NCI-H510A (cell line): ENCODE data around the gene ALMS1.
"Not testable (repeated sequence)": the region's sequence is repeated elsewhere in the genome, so short reads cannot be mapped to it uniquely, and the experiment has no call there.

Experiments
- DNase-seq: peaks from one replicate; lab custom pipeline; 2025; lab: John Stamatoyannopoulos, UW

ALMS1 gene

DNA sequence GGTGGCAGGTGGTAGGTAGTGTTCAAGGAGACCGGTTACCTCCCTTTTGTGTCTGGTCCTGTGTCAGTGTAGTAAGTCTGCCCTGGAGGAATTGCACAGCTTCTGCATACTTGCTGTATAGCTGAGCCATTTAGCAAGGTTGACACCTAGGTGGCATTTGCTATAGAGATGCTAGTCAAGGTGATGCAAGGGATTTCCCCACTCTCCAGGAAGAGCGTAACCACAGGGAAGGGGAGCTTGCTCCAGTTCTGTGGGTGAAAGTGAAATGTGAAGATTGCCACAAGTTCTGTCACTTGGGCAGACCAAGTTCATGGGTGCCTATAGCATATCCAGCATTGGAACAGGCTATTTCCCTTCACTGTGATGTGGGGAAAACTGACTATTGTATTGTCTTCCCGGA, 228.5 kb downstream of the ALMS1 start:
- no peak for DNase-seq

GRCh38 chr2:73614997-73615396, 229.4 kb downstream of the ALMS1 start:
- no peak for DNase-seq

DNA sequence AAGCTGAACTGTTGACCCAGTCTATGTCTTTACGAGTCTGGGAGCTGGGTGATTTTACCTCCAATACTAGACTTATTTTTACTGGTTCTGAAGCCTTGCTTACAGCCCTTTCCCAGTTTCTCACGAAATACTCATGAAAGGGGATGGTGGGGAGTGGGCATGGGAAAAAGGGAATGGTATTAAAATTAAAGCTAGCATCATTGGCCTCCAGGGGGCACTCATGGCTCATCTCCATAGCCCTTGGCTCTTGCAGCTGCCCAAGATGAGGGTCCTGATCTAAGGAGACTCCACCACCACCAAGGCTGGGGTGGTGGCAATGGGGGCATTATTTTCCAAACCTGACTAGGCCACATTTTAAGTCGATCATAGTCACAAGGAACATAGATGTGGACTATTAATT, 234.3 kb downstream of the ALMS1 start:
- DNase-seq = not testable (repeated sequence)

DNA sequence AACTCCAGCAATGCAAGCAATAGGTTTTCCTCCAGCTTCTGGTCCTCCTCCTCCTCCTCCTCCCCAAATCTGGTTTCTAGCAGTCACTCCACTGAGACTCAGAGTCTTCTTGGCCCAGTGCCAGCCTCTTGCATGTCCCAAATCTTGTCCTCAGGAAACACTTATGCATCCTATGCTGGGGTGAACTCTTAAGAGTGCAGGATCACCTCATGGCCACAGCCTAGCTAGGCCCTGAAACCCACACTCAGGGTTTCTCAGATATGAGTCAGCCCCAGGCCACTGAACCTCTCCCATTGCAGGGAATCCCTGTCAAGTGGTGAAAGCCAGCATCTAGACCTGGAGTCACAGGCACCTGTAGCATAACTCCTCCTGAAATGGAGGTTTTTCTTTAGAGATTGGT, 238.4 kb downstream of the ALMS1 start:
- not testable (repeated sequence) for DNase-seq

DNA sequence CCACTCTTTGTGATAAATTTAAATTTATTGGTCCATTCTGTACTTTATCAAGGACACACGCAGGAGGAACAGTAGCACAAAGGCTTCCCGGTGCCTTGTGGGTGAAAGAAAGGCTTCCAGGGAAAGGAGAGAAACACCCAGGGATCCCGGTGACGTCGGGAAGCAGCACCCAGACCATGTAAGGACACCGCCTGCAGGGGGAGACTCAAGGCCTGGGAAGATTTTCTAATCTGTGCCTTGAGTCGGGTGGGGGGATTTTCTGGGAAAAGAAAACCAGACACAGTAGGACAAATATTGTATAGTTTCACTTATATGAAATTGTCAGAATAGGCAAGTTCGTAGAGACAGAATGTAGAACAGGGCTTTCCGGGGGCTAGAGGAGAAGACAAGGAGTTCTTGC, 239.0 kb downstream of the ALMS1 start:
- DNase-seq = not testable (repeated sequence)

GRCh38 chr2:73626237-73626636, 240.6 kb downstream of the ALMS1 start:
- DNase-seq = not testable (repeated sequence)

DNA sequence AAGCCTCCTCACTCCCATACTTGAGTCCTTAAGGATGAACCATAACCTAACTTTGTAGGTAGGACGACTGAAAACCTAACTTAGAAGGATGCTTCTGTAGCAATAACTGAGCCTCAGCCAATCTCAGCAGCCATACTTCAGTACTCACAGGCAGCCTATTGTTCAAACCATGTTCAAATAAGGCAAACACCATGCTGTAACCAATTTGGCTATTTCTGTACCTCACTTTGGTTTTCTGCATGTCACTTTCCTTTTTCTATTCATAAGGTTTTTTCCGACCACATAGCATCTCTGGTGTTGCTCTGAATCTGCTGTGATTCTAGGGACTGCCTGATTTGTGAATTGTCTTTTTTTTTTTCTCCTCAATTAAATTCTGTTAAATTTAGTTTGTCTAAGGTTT, 242.9 kb downstream of the ALMS1 start:
- not testable (repeated sequence) for DNase-seq

DNA sequence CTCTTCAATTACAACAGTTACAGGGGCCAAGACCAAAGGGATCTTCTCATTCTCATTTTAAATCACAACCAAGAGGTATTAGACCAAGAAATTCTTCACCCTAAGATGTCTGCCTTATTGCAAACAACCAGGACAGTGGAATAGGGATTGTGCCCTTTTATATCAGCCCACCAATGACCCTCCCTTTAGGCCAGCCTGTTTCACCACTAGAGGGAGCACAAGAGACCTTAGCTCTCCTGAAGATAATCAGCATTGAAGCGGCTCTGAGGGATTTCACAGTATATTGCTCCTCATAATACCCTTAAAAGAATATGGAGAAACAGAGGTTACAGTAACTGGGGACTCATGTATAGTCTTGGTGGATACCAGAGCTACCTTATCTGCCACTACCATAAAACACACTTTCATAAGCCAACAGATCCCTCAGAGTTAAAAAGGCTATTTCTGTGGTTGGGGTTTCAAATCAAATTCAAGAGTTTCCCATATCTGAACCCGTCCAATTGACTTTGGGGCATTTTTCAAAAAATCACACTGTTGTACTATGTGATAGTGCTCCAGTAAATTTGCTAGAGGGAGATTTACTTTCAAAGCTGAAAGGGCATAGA, 245.1 kb downstream of the ALMS1 start:
- not testable (repeated sequence) for DNase-seq

- DNase-seq = not testable (repeated sequence)
Measured at GRCh38 chr2:73636977-73637376, 251.3 kb downstream of the ALMS1 start.

DNA sequence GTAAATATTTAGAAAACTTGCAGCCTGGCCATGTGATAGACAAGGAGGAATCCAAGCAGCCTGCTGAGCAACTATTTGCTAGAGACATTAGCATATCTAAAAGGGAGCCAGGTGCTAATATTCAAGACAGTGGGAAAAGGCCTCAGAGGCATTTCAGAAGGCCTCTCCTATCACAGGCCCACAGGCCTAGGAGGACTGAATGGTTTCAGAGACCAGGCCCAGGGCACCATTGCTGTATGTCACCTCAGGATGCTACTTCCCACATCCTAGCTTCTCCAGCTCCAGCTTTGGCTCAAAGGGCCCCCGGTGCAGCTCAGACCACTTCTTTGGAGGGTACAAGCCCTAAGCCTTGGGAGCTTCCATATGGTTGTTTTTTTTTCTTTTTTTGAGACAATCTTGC, 252.8 kb downstream of the ALMS1 start:
- DNase-seq = no peak

DNA sequence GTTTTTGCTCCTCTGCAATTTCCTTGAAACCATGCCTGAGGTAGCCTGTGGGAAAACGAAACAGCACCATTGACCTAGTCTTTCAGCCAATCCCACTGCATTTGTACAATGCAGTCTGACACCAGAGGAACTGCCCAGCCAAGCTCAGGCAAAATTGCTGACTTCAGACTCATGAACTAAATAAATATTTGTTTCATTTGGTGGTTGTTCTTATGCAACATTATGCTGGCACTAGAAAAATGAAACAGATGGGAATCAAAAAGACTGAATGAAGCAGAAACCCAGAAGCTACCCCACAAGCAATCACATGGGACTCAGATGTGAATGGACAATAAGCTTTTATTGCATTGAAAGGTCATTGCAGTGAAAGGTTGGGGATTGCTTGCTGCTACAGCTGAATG, 254.9 kb downstream of the ALMS1 start:
- no peak for DNase-seq

- no peak for DNase-seq
Measured at GRCh38 chr2:73640946-73641766, 255.5 kb downstream of the ALMS1 start.

DNA sequence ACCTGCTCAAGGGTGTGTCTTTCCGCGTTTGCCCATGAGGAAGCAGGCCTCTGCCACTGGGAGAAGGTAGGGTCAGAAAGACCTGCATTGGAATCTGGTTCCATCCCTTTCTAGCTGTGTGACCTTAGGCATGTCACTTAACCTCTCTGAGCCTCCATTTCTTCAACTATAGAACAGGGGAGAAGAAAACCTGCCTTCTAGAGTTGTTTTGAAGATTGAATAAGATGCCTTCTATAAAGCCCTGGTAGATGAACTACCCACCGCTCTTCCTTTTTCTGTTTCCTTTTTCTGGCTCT, 256.1 kb downstream of the ALMS1 start:
- DNase-seq = no peak

DNA sequence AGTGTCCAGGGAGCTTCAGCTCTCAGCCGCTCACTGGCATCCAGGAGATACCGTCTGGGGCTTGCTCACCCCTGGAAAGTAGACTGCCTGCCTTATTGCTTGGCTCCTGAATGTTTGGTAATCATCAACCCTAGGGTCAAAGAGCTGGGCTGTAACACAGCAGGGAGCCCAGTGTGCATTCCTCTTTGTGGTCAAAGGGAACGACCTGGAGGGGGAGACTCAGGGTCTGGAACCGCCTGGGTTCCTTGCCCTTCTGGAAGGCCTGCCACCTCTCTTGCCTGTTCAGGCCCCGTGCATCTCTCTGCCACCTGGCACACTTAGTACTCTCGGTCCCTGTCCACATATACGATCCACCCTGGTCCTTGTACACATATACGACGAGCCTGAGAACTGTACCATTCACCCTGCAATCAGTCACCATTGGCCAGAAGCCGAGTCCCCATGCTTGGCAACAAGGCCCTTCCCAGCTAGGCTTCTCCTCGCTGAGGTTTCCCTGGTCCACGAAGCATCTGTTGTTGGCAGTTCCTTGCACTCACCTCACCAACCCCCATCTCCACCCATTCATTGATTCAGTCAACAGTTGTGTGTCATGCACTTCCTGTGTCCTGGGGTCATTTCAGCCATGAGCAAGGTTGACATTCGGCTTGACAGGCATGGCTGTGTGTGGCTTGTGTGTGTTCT, 256.8 kb downstream of the ALMS1 start, which contains the start of gene NAT8:
TSS of gene NAT8 (minus strand) at position 85 of the 681 bp plus-strand sequence. CDS start 794 bp downstream, outside the sequence.
- DNase-seq = no peak

DNA sequence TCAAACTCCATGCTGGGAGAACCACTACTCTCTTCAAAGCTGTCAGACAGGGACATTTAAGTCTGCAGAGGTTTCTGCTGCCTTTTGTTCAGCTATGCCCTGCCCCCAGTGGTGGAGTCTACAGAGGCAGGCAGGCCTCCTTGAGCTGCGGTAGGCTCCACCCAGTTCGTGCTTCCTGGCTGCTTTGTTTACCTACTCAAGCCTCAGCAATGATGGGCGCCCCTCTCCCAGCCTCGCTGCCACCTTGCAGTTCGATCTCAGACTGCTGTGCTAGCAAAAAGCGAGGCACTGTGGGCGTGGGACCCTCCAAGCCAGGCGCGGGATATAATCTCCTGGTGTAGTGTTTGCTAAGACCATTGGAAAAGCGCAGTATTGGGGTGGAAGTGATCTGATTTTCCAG, 262.1 kb downstream of the ALMS1 start:
- not testable (repeated sequence) for DNase-seq

DNA sequence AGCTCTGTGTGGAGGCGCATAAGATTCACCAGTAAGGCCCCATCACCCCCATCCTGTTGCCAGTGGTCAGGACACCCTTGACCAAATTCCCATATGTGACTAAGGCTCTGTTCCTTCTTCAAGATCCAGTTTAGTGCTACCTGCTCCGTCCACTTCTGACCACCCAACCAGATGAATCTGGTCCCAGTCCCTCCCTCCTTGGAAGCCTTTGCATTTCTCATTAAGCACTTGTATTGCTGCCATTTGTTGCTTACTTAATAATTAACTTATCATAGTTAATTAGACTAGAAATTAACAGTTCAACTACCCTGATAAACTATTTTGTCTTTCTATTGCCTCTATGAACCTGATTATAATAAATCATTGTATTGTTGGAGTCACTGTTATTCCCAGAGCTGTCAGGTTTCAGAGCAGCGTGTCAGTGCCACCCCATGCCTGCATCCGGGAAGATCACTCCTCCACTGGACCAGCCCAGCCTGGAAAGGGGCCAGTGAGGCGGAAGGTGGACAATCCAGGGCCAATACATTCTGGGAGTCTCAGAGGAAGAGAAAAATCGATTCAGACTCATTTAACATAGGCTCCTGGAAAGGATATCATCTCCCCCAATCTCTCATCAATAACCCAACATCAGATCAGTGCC, 266.1 kb downstream of the ALMS1 start:
- no peak for DNase-seq

DNA sequence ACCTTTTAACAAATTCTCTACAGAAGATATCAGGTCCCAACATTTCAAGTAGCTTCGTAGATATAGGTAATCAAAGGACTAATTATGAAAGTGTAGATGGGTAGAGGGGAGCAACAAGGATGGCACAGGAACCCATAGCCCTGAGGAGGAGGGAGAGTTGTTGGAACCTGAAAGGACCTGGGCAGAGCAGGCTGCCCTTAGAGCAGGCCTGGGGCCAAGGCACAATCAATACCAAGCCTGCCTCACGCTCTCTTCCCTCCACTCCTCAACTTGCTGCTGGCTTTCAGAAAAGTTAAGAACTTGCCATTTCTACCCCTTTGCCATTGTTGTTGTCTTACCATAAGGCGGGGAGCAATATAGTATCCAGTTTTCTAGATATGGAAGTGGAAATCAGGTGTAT, 266.7 kb downstream of the ALMS1 start:
- no peak for DNase-seq

DNA sequence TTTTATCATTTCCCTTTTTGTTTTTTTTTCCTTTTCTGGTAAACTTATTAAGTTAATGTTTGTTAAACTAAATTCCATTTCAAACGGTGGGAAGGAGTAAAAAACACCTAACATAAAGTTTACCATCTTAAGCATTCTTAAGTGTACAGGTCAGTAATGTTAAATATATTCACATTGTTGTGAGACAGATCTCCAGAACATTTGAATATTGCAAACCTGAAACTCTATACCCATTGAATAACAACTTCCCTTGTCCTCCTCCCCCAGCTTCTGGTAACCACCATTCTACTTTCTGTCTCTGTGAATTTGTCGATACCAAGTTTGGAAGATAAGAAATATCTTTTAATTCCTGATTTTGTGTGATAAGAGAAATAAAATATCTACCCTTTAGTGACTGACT, 268.5 kb downstream of the ALMS1 start:
- DNase-seq = no peak
